Body of pancreas (tissue), 4 donors: Measurements from ENCODE around the gene SLC16A1.

Experiments used
- POLR2A ChIP-seq, 3 donors: fragments of 450-650 bp; IDR thresholded peaks; one replicate each; pipeline ENCODE4 v1.6.1; 2016; ENCODE audit warnings: antibody characterized with exemption in 3 of 3, mild to moderate bottlenecking in 2 of 3
- TF ChIP-seq, protein P1 (sequence below), 7 experiments: fragments of 450-650 bp in 4 of 7; fragments of 200-600 bp in 3 of 7; sonication (generic) in 3 of 7; IDR thresholded peaks; one replicate each; pipeline ENCODE4 v1.5.1; 2016 to 2019; ENCODE audit warnings: antibody characterized with exemption in 7 of 7

- TF ChIP-seq, protein P1, sequence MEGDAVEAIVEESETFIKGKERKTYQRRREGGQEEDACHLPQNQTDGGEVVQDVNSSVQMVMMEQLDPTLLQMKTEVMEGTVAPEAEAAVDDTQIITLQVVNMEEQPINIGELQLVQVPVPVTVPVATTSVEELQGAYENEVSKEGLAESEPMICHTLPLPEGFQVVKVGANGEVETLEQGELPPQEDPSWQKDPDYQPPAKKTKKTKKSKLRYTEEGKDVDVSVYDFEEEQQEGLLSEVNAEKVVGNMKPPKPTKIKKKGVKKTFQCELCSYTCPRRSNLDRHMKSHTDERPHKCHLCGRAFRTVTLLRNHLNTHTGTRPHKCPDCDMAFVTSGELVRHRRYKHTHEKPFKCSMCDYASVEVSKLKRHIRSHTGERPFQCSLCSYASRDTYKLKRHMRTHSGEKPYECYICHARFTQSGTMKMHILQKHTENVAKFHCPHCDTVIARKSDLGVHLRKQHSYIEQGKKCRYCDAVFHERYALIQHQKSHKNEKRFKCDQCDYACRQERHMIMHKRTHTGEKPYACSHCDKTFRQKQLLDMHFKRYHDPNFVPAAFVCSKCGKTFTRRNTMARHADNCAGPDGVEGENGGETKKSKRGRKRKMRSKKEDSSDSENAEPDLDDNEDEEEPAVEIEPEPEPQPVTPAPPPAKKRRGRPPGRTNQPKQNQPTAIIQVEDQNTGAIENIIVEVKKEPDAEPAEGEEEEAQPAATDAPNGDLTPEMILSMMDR (IDR thresholded peaks at IDR 0.05) = no peak
- no peak for TF ChIP-seq POLR2A (IDR thresholded peaks at IDR 0.05)
Measured at GRCh38 chr1:112901387-112901786, 54.6 kb downstream of the SLC16A1 start.
